Large intestine (tissue), 3 donors: ENCODE data around the gene PKN2. TPM values are rescaled to one million over a fixed set of nuclear protein-coding genes. Genes with fewer than 3 reads are reported as not detected.

Experiments used
- DNase-seq, 2 donors: peaks; one replicate each; pipeline versions ENCODE4 v3.0.0 to v3.0.0-alpha.2; 2013
- H3K27ac ChIP-seq: one replicate; pipeline ENCODE4 v1.5.1; 2013; ENCODE audit warnings: low read length
- H3K27me3 ChIP-seq: 2 replicates; pipeline ENCODE4 v1.6.1; 2013; ENCODE audit warnings: low read length; ENCODE audit not compliant: control insufficient read depth, insufficient read depth
- H3K36me3 ChIP-seq: 2 replicates; pipeline ENCODE4 v1.6.1; 2013; ENCODE audit warnings: low read length; ENCODE audit not compliant: control insufficient read depth, insufficient read depth
- H3K4me1 ChIP-seq: one replicate; pipeline ENCODE4 v1.6.1; 2013; ENCODE audit warnings: low read length; ENCODE audit not compliant: control insufficient read depth, insufficient read depth
- H3K4me3 ChIP-seq: one replicate; pipeline ENCODE4 v1.5.1; 2013; ENCODE audit warnings: low read length
- H3K9me3 ChIP-seq: one replicate; pipeline ENCODE4 v1.6.1; 2013; ENCODE audit warnings: mild to moderate bottlenecking, low read depth, low read length, moderate library complexity; ENCODE audit not compliant: control insufficient read depth
- WGBS: methylation state at CpG from one replicate; pipeline ENCODE4 v1.1.5; 2013; ENCODE audit warnings: low lambda C conversion rate; ENCODE audit not compliant: insufficient coverage; 5-methylcytosine and 5-hydroxymethylcytosine counted together
- polyA plus RNA-seq: library from polyadenylated mRNA; unstranded; fragments of 120-200 nt; gene quantifications from one replicate; pipeline ENCODE4 v1.2.1, GENCODE V29; 2013

PKN2 gene
- polyA plus RNA-seq, 1 donor = 56.0 TPM

DNA sequence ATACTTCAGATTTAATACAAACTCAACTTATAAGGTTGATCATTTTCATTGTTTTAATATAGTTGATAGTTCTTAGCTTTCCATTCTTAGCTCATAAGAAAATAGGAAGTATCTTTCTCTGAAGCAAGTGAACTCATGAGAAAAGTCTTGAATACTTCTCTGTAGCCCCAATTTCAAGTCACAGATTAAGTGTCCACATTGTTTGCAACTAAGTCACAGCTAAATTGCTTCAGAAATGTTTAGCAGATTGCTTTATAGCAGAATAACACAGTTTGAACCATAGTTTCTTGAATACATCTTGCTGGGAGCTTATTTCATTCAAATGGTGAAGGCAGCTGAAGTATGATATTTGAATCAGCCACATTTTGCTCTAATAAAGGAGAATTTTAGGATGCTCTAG lies 10.6 kb upstream of the PKN2 start:
- no peaks in the 10 kb centered on the region for H3K4me1 ChIP-seq
- no peak overlapping the region for H3K27ac ChIP-seq
- no peaks in the 10 kb centered on the region for H3K36me3 ChIP-seq
- DNase-seq = no peak
- H3K4me3 ChIP-seq = no peak overlapping the region
- no peaks in the 10 kb centered on the region for H3K9me3 ChIP-seq
- H3K27me3 ChIP-seq = no peaks in the 10 kb centered on the region

DNA sequence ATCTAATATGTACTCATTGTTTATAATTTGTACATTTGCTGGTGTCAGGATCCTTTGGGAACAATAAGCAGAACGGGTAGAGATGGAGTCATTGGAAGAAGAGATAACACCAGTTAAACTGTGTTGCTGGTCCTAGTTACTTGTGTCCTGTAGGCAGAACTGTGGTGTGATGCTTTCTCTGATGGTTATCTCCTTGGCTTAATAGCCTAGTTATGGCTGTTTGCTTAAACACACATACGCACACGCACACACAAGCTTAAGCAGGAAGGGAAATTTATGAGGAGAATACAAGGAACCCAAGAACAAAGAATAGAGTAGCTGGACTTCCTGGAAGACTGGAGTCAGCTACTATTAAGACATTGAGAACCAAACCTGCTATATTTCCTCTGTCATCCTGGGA lies 5.7 kb upstream of the PKN2 start:
- Histone ChIP-seq H3K27me3 (no peaks in the 10 kb centered on the region), H3K4me3 (no peak overlapping the region), H3K36me3 (no peaks in the 10 kb centered on the region), H3K4me1 (peaks cover 4% of the 10 kb centered on the region), H3K9me3 (no peaks in the 10 kb centered on the region), H3K27ac (no peak overlapping the region)
- WGBS = no CpG with 5 or more reads among the region's 3 CpGs
- peak in 1 of 2 donors; percentile 66 for DNase-seq

DNA sequence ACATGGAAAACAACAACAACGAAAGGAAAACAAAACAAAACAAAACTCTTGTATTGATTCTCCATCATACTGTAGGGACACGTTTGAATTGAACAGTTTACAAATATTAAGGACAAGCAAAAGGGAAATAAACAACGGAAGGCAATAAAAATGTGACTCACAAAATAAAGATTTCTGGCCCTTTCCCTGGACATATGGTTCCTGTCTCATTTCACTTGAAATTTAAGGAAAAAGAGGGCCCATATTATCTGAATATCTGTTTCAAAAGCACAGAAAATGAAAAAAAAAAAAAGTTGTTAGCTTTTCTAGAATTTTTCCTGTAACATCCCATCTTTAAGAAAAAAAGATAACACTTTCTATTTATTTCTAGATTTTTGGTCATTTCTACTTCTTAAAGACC lies 3.6 kb upstream of the PKN2 start:
- Histone ChIP-seq H3K9me3 (no peaks in the 10 kb centered on the region), H3K4me3 (no peak overlapping the region), H3K27me3 (no peaks in the 10 kb centered on the region), H3K36me3 (no peaks in the 10 kb centered on the region), H3K4me1 (peaks cover 4% of the 10 kb centered on the region), H3K27ac (no peak overlapping the region)
- WGBS = 92% methylated on average over 2 of the region's 3 CpGs
- DNase-seq = no peak

DNA sequence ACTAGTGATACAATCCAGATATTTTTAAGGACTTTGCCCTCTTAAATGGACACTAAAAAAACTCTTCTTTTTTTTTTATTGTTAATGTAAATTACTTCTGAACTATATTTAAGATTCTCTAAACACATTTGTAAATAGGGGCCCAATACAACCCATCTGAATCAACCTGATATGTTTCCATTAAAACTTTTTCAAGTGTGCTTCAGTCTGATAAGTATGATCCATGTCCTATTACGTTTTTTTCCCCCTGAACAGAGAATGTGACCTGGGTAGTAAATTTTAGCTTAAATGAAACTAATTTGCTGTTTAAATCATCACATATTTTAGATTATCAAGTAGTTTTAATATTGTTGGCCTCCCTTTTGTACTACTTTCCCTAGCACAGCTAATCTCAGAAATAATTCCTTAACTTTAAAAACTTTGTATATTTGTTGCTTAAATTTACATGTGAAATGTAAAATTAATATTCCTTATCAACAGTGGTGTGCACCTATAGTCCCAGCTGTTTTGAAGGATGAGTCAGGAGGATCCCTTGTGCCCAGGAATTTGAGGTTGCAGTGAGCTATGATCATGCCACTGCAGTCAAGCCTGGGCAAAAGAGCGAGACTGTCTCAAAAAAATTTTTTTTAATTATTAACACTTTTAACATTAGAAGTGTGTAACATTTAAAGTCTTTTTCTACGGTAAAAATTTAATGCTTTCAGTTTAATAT lies 3.0 kb upstream of the PKN2 start:
- Histone ChIP-seq H3K36me3 (no peaks in the 10 kb centered on the region), H3K27me3 (no peaks in the 10 kb centered on the region), H3K4me1 (peaks cover 4% of the 10 kb centered on the region), H3K9me3 (no peaks in the 10 kb centered on the region), H3K4me3 (no peak overlapping the region), H3K27ac (no peak overlapping the region)
- 100% methylated on average over 2 of the region's 3 CpGs for WGBS
- DNase-seq = no peak

DNA sequence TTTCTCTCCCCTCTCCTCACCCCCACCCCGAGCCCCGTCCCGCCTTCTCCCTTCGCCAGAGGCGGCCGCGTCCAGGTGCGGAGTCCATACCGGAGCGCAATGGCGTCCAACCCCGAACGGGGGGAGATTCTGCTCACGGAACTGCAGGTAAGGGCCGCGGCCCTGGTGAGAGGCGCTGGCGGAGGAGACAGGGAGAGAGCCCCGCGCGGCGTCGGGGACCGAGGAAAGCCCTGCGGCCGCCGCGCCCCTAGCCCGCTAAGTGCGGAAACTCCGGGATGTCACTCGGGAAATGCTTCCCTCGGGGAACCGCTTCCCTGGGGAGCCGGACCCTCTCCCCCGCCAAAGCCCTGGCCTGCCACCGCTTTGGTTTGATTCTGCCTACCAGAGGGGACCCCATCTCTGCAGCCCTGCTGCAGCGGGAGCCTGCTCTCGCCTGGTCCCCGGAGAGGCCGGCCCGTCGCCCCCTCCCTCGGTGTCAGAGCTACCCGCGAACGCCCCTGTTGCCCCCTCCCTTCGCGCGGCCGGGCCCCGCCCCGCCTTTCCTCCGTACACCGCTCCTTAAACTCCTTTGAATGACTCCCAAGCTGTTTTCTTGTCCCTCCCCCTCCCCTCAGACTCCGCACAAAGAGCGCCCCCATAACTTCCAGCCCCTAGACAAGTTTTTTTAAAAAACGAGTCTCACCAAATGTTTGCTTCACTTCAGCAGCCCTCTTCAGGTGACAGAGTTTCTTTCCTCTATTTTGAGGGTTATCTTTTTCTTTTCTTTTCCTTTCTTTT lies 597 bp downstream of the PKN2 start:
- 0% methylated on average over 3 of the region's 58 CpGs for WGBS
- no peaks in the 10 kb centered on the region for H3K9me3 ChIP-seq
- no peaks in the 10 kb centered on the region for H3K27me3 ChIP-seq
- H3K4me1 ChIP-seq = peaks cover 7% of the 10 kb centered on the region
- H3K27ac ChIP-seq = peak overlapping the region; percentile 100
- peak; percentile 51 to 80 for DNase-seq
- peak overlapping the region; percentile 100 for H3K4me3 ChIP-seq
- H3K36me3 ChIP-seq = peaks cover 2% of the 10 kb centered on the region

DNA sequence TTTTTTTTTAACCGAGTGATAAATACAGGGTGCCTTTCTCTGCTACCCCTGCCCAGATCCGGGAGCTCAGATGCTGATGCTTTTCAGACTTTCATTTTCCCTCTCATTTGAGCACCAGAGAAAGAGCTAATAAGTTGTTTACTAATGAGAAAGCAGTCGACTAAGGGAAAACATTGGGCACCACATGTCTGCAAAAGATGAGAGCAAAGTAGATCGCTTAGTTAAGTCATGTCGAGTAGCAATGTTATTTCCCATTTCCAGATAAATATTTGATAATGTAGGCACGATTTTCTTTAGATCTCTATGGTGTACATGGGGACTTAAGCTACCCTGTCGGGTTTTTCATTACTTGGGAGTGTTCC lies 1.2 kb downstream of the PKN2 start:
- Histone ChIP-seq H3K36me3 (peaks cover 2% of the 10 kb centered on the region), H3K4me1 (peaks cover 7% of the 10 kb centered on the region), H3K9me3 (no peaks in the 10 kb centered on the region), H3K27me3 (no peaks in the 10 kb centered on the region), H3K4me3 (peak overlapping the region; percentile 100), H3K27ac (peak overlapping the region; percentile 100)
- WGBS = 0% methylated on average over 2 of the region's 7 CpGs
- no peak for DNase-seq

DNA sequence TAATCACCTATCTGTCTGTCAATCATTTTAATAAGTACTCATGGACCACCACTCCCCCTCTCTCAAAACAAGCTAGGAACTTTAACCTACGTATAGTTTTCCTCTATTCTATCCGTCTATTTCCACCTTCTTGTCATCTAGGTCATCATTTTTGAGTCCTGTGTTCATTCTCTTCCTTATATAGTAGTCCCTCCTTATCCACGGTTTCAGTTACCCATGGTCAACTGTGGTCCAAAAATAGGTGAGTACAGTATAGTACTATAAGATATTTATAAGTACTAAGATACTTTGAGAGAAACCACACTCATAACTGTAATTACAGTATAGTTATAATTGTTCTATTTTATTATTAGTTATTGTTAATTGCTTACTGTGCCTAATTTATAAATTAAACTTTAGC lies 7.5 kb downstream of the PKN2 start:
- Histone ChIP-seq H3K27me3 (no peaks in the 10 kb centered on the region), H3K9me3 (no peaks in the 10 kb centered on the region)
- 92% methylated on average over 2 of the region's 3 CpGs for WGBS

DNA sequence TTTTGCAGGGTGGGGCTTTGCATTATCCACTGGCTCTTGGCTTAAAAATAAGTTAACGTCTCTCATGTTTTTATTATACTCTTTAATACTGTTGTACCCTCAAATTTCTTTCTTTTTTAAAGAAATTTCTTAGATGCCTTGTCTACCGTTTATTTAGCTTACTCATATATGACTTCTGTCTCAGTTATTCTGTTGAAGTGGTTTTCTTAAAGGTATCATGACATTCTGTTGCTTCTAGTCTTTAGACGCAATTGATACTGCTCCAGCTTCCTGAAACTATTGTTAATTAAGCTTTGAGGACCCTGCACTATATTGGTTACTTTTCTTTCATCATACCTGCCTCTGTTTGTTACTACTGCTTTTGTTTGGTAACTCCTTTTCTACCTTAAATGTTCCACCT lies 11.7 kb downstream of the PKN2 start:
- Histone ChIP-seq H3K27ac (no peak overlapping the region), H3K36me3 (peaks cover 8% of the 10 kb centered on the region), H3K4me1 (no peaks in the 10 kb centered on the region), H3K9me3 (peaks cover 3% of the 10 kb centered on the region), H3K4me3 (no peak overlapping the region), H3K27me3 (no peaks in the 10 kb centered on the region)
- DNase-seq = no peak
- 100% methylated on average over 2 of the region's 3 CpGs for WGBS

More for the DNA sequence above, 7.5 kb downstream of the PKN2 start:
- Histone ChIP-seq H3K4me3 (no peak overlapping the region), H3K4me1 (peaks cover 3% of the 10 kb centered on the region), H3K36me3 (peaks cover 10% of the 10 kb centered on the region), H3K27ac (no peak overlapping the region)
- DNase-seq = no peak

DNA sequence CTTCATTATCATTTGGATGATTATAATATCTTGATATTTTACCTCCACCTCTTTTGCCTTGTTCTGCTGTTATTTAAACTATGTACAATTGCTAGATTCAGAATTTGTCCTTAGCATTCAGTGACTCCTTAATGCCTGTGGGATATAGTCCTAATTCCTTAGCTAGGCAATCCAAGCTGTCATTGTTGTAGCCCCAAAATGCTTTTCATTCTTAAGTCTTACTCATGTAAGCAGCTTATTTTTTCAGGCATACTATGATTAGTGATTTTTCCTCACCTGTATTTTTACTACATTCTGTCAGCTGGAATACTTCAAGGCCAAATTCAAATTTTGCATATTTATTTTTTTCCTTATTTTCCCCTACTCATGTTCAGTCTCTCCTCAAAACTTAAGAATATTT lies 13.4 kb downstream of the PKN2 start:
- DNase-seq = no peak
- H3K4me1 ChIP-seq = no peaks in the 10 kb centered on the region
- peaks cover 6% of the 10 kb centered on the region for H3K36me3 ChIP-seq
- no peak overlapping the region for H3K27ac ChIP-seq
- no peak overlapping the region for H3K4me3 ChIP-seq
- peaks cover 3% of the 10 kb centered on the region for H3K9me3 ChIP-seq
- H3K27me3 ChIP-seq = no peaks in the 10 kb centered on the region

DNA sequence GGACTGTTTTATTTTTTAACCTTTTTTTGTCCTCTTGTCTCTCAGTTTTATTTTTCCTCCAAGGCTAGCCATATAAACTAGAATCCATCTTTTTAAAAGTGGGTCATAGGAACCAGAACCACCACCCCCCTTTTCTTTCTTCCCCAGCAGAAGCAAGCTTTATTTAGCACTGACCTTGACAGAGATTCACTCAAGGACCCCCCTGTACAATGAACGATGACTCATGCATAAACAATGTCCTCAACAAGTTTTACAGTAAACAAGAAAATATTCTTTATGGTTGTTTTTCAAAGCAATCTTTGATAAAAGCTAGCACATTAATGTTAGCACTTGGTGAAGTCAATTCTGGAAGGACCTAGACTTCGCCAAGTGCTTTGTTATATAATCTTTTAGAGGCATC lies 14.1 kb downstream of the PKN2 start:
- no peak overlapping the region for H3K4me3 ChIP-seq
- H3K27ac ChIP-seq = no peak overlapping the region
- H3K36me3 ChIP-seq = peaks cover 6% of the 10 kb centered on the region
- DNase-seq = no peak
- peaks cover 3% of the 10 kb centered on the region for H3K9me3 ChIP-seq
- H3K27me3 ChIP-seq = no peaks in the 10 kb centered on the region
- no peaks in the 10 kb centered on the region for H3K4me1 ChIP-seq
- WGBS = no CpG with 5 or more reads among the region's 2 CpGs

DNA sequence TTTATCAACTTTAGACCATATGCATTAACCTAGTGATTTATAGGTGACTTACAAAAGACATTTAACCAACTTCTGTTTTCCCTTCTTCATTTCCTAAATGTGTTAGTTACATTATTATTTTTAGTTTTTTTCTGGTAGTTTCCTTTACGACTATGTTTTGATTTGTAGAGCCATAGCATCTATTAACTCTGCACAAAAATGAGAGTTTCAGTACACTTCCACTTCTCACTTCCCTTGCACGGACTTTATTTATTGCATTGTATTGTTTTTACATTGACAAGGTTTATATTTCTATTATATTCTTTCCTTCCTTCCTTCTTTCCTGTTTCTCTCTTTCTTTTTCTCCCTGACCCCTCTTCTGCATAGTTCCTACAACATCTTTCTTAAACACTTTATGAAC lies 14.7 kb downstream of the PKN2 start:
- Histone ChIP-seq H3K4me1 (no peaks in the 10 kb centered on the region), H3K27ac (no peak overlapping the region), H3K36me3 (peaks cover 3% of the 10 kb centered on the region), H3K27me3 (no peaks in the 10 kb centered on the region), H3K4me3 (no peak overlapping the region), H3K9me3 (peaks cover 3% of the 10 kb centered on the region)
- no peak for DNase-seq
- 69% methylated on average over 2 of the region's 2 CpGs for WGBS
